ENCODE results near the gene ASPHD1.
"Not testable (repeated sequence)": the region's sequence is repeated elsewhere in the genome, so short reads cannot be mapped to it uniquely, and the experiment has no call there.

ASPHD1 gene

GRCh38 chr16:29900102-29900887 is at the start of gene ASPHD1:
ASPHD1 (plus strand) TSS chr16:29900488; CDS start chr16:29900972, 484 bp downstream.
- peak; percentile 86 for DNase-seq

DNA sequence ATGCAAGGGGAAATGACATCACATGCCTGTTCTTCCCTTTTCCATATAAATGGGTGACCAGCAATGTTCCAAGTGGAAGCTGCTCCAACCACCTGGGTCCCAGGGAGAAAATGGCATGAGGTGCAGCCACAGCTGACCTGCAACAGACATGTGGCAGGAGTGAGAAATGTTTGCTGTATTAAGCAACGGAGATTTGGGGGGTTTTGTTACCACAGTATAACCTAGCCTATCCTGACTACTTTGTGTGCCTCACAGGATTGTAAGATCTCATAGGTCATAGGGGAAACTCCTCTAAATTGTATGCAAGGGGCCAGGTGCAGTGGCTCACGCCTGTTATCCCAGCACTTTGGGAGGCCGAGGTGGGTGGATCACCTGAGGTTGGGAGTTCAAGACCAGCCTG is 49.3 kb upstream of the ASPHD1 start:
- no peak for DNase-seq

DNA sequence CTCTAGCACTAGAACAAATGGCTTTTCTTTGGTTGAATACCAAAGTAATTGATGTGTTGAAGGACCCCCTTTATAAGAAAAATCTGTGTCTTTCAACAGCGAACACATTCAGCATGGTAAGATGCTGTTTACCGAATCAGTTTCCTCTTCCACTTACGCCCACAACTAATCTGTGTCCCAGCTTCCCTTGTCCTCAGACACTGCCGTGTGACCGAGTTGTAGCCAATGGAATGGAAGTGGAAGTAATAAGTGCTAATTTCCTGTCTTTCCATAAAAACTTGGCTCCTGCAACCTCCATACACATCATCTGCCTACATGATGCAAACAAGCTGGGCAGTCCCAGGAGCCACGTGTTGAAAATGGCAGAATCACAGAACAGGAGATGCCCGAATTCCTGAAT is 47.6 kb upstream of the ASPHD1 start:
- no peak for DNase-seq

DNA sequence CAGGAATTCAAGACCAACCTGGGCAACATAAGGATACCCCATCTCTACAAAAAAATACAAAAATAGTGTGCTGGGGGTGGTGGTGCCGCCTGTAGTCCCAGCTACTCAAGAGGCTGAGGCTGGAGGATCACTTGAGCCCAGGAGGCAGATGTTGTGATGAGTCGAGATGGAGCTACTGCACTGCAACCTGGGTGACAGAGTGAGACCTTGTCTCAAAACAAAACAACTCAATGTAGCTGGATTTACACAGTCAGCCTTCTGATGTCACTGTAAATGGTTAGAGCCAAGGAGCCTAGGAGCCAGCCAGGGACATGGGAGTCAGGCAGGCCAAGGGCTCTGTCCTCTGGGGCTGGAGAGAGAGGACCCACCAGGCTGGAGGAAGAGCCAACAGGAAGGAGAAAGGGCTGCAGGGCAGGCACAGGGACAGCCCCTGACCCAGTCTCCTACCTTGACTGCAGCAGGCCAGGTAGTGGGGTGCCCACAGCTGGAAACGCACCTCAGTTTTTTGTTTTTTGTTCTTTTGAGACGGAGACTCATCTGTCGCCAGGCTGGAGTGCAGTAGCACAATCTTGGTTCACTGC is 45.7 kb upstream of the ASPHD1 start:
- DNase-seq = no peak

DNA sequence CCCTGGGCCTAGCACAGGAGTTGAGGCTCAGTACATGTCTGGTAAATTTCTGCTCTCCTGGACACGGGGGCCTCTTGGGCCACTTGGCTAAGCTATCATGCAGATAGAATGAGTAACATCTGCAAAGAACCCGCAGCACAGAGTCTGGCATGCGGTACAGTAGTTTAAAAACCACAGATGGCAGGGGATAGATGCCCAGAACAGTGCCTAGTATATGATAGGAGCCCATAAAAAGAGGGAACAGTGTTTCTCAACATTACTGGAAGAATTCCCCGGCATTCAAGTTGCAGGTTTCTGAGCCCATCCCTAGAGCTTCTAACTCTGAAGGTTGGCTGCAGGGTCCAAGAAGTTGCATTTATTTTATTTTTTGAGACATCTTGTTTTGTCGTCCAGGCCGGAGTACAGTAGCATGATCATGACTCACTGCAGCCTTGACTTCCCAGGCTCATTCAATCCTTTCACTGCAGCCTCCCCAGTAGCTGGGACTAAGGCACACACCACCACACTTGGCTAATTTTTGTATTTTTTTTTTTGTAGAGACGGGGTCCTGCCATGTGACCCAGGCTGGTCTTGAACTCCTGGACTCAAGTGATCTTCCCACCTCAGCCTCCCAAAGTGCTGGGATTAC is 43.0 kb upstream of the ASPHD1 start:
- DNase-seq = no peak

DNA sequence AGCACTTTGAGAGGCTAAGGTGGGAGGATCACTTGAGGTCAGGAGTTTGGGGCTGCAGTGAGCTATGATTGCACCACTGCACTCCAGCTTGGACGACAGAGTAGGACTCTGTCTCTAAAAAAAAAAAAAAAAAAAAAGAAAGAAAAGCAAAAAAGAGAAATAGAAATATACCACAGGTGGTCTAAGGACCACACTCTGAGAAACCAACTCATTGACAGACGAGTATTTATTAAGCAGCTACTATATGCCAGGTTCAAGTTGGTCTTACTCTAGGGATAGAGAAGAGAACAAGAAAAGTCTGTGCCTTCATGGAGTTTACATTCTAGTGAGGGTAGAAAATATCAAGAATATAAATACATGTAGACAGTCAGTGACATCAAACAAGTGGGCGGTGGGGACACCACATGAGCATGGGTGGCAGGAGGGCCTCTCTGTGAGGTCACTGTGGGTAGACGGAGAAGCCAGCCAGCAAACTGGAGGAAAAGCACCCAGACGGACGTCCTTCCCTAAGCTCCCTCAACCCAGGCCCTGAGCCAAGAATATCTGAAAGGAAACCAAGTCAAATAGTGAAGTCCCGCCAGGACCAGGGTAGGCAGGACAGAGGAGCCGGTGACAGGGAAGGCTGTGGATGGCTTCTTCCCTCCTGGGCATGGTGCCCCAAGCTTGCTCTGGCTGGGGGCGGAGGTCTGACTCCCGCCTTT is 42.0 kb upstream of the ASPHD1 start:
- no peak for DNase-seq

DNA sequence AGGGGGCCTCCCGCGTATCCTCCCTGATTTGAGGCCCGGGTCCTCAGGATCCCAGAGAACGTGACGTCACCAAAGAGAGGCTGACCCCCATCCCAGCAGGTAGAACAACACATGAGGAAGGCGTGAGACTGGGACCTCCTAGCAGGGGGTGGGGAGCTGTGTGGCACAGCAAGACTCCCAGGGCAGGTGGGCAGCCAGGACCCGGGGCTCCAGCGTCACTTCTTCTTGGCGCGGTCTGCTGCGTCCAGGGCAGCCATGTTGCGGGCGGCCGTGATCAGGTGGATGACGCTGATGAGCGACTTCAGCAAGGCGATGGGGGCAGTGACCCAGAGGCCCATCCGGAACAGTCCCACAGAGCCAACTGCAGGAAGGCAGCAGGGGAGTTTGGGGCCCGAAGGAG is 41.3 kb upstream of the ASPHD1 start:
- DNase-seq = no peak

- DNase-seq = no peak
Measured at GRCh38 chr16:29860218-29860617, 40.1 kb upstream of the ASPHD1 start.

- DNase-seq = peak; percentile 8
Measured at GRCh38 chr16:29862383-29862883, 37.9 kb upstream of the ASPHD1 start.

DNA sequence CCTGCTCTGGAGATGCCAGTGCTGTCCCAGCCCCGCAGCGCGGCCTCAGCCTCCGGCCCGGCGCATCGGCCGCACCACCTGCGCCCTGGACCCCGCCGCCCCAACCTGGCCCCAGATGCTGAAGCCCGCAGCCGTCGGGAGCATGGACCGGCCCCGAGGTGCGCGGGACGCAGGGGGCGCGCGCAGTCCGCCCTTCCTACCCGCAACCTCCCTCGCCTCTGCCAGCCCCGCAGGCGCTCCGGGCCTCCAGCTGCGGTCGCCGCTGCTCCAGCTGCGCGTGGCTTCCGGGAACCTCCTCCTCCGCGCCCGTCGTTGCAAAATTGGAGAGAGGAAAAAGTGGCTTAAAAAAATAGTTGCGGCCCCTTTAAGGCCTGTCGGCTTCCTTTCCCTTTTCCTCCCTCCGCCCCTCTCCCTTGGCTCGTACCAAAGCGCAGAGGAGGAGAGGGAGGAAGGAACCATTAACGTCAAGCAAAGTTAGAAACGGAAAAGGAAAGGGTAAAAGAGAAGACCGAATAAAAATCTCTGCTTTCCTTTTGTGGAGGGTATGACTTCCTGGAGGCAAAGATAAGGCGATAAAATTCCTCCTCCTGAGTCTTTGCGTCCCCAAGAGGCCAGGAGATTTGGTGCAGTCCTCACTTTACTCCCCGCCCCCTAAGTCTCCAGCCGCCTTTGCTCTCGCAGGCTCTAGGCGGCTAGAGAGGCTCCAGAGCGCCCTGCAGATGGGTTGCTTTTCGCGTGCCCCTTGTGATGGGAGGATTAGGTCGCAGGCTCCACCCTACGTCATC is 37.2 kb upstream of the ASPHD1 start, which contains the start of gene CDIPT:
Gene CDIPT, minus strand, starts transcription at position 343 of the 785 bp plus-strand sequence. CDS start 369 bp downstream, outside the sequence.
- peak; percentile 96 for DNase-seq

DNA sequence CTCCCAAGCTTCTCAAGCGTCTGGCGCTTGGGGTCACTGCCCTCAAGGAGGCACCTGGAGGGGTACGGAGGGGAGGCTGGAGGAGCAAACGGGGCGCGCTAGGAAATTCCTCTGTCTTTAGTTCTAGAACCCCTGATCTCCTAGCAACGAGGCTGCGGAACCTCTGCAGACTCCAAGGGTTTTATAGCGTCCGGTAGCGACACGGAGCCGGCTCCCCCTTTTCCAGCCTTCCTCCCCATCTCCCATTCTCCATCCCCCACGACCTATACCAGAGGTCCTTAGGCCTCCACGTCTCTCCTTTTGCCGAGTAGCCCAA is 36.7 kb upstream of the ASPHD1 start:
- no peak for DNase-seq

DNA sequence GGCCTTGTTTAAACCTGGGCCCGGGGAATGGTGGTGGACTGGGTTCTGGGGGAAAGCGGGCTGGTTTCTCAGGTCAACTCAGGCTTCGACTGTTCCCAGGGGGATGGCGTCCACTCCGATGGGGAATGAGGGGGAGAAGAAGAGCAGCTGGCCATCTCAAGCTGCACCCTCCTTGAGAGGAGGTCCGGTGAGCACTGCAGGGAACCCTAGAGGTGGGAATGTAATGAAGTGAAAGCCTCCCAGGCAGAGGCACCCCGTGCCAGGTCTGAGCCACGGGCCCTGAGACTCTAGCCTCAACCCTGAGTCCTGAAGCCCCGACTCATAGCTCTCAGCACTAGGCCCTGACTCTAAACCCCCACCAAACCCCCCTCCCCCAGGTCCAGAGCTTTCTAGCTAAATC is 36.1 kb upstream of the ASPHD1 start:
- no peak for DNase-seq

- DNase-seq = no peak
Measured at GRCh38 chr16:29868396-29869009, 31.8 kb upstream of the ASPHD1 start.

DNA sequence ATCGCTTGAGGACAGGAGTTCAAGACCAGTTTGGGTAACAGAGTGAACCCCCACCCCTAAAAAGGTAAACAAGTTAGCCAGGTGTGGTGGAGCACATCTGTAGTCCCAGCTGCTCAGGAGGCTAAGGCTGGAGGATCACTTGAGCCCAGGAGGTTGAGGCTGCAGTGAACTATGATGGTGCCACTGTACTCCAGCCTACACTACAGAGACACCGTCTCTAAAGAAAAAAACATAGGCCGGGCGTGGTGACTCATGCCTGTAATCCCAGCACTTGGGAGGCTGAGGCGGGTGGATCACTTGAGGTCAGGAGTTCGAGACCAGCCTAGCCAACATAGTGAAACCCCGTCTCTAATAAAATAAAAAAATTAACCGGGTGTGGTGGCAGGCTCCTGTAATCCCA is 31.2 kb upstream of the ASPHD1 start:
- not testable (repeated sequence) for DNase-seq

GRCh38 chr16:29871822-29872546 is 28.3 kb upstream of the ASPHD1 start:
- DNase-seq = no peak

GRCh38 chr16:29873319-29873718 is 27.0 kb upstream of the ASPHD1 start:
- no peak for DNase-seq

DNA sequence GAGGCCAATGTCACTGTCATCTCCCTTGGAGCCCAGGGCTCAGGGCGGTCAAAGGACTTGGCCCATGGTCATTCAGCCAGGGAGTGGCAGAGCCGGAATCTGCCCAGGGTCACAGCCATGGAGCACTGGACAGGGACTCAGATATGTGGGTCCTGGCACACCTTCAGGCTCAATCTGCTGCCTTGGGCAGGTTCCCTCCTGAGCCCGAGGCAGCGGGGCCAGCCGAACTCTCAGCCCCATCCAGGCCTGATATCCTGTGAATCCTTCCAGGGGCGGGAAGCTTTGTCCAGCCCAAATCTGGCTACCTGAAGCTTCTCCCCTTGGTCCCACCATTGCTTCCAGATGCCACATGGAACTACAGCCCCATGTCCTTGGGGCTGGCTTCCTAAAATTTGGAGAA is 25.1 kb upstream of the ASPHD1 start:
- no peak for DNase-seq

GRCh38 chr16:29876217-29876593 is 24.1 kb upstream of the ASPHD1 start:
- no peak for DNase-seq

DNA sequence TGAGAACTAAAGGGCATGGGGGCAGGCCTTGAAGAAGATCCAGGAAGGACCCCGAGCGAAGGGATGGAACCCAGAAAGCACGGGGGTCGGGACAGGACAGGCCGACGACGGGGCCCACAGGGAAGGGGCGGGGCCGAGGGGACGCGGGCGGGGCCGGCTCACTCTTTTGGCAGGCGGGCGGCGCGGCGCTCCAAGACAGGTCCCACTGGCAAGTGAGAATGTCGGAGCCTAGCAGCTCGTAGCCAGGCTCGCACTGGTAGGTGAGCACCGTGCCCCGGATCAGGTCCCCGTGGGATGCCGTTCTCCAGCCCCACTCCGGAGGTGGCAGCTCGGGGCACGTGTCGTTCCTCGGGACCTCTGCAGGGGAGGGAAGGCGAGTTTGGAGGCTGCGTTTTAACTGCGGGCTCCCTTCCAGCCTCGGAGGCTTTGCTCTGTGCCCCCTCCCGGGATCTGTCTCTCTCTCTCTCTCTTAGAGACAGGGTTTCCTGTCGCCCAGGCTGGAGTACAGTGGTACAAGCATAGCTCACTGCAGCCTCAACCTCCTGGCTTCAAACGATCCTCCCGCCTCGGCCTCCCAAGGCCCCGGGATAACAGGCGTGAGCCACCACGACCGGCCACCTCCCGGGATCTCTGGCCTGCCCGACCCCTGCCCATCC is 23.6 kb upstream of the ASPHD1 start:
- DNase-seq = no peak

GRCh38 chr16:29877266-29877961 is 22.9 kb upstream of the ASPHD1 start:
- DNase-seq = no peak

Data from DMS79 treated with DMSO at 0.1 percent for 48 hours (cell line).